Gastrocnemius medialis (tissue), 4 donors: ENCODE results near the gene PRICKLE3. TPM values are rescaled to one million over a fixed set of nuclear protein-coding genes. Genes with fewer than 3 reads are reported as not detected.

Source experiments
- ATAC-seq, 2 donors: fragments of 150-250 bp; one replicate each; pipeline ENCODE4 v1.9.1; 2016
- DNase-seq, 2 donors: peaks; one replicate each; pipeline ENCODE4 v3.0.0-alpha.2; 2019
- H3K27ac ChIP-seq, 4 donors: fragments of 200-600 bp; sonication (generic); 1 replicate in 1 of 4; 2 replicates in 3 of 4; pipeline ENCODE4 v1.5.1; 2016 to 2018; ENCODE audit warnings: mild to moderate bottlenecking in 2 of 4, moderate library complexity in 1 of 4
- H3K27me3 ChIP-seq, 3 donors: fragments of 200-600 bp; sonication (generic) in 2 of 3; 1 replicate in 1 of 3; 2 replicates in 2 of 3; pipeline versions ENCODE4 v1.5.1 to v1.6.0; 2016 to 2019; ENCODE audit warnings: mild to moderate bottlenecking in 1 of 3, moderate library complexity in 1 of 3
- H3K36me3 ChIP-seq, 2 donors: fragments of 200-600 bp; sonication (generic) in 1 of 2; one replicate each; pipeline ENCODE4 v1.5.1; 2017 to 2018
- H3K4me1 ChIP-seq, 2 donors: fragments of 200-600 bp; sonication (generic) in 1 of 2; one replicate each; pipeline ENCODE4 v1.5.1; 2016 to 2017; ENCODE audit warnings: mild to moderate bottlenecking in 2 of 2
- H3K4me3 ChIP-seq, 4 donors: fragments of 200-600 bp; sonication (generic) in 3 of 4; 1 replicate in 1 of 4; 2 replicates in 3 of 4; pipeline ENCODE4 v1.5.1; 2016 to 2019; ENCODE audit warnings: mild to moderate bottlenecking in 2 of 4
- H3K9me3 ChIP-seq, 3 donors: fragments of 200-600 bp; sonication (generic) in 2 of 3; 1 replicate in 1 of 3; 2 replicates in 2 of 3; pipeline ENCODE4 v1.5.1; 2016 to 2019
- POLR2A ChIP-seq, 2 donors: fragments of 450-650 bp; IDR thresholded peaks; one replicate each; pipeline ENCODE4 v1.6.1; 2017; ENCODE audit warnings: antibody characterized with exemption in 2 of 2, mild to moderate bottlenecking in 2 of 2, moderate library complexity in 2 of 2
- in situ Hi-C, 4 donors: fragments of 200-750 bp; cut with MboI; loops; one replicate each; pipeline versions ENCODE4 v1.15.0 to v1.8.0; 2017; ENCODE audit warnings: low sequenced_read_pairs in 4 of 4
- intact Hi-C: fragments of 100-400 bp; cut with DNase I; formaldehyde crosslinking; loops from one replicate; pipeline ENCODE4 v1.15.1; 2023; ENCODE audit warnings: low total_unique reads
- total RNA-seq, 4 donors: library from RNA; depleted of rRNA; stranded (reverse); fragments of >200 nt; gene quantifications; one replicate each; pipeline versions ENCODE4 v1.1.0 to v1.2.3, GENCODE V29; 2016
- TF ChIP-seq, protein P1 (sequence below), 5 experiments: fragments of 450-650 bp in 3 of 5; fragments of 200-600 bp in 2 of 5; sonication (generic) in 2 of 5; IDR thresholded peaks in 4 of 5; conservative IDR thresholded peaks in 1 of 5; 1 replicate in 4 of 5; 2 replicates in 1 of 5; pipeline ENCODE4 v1.5.1; 2016 to 2019; ENCODE audit warnings: antibody characterized with exemption in 5 of 5, mild to moderate bottlenecking in 3 of 5, moderate library complexity in 3 of 5

Gene PRICKLE3
- total RNA-seq, 4 donors from 2014 or later, result 9.1 to 33.1 (median 21.3) TPM

DNA sequence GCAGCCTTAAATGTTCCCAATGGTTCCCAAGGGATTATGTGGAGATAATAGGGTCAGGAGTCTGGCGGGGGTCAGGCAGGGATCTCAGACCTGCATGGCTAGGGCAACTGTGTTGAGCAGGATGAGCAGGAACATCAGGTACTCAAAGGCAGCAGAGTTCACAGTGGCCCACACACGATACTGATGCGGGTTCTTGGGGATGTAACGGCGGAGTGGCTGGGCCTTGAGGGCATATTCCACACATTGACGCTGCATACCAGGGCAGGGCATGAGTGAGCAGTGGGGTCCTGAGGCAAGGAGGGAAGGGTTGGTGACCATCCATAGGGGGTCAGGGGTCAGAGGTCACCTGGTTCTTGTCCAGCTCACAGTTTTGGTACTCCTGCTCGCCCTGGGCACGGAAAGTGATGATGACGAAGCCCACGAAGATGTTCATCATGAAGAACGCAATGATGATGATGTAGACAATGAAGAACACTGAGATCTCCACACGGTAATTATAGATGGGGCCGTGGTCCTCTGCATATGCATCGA, 28.9 kb upstream of the PRICKLE3 start:
- H3K27me3 ChIP-seq, result no peaks in the 10 kb centered on the region
- H3K4me1 ChIP-seq, result no peaks in the 10 kb centered on the region
- no peaks in the 10 kb centered on the region for H3K9me3 ChIP-seq
- H3K27ac ChIP-seq, result no peak overlapping the region
- no peak for ATAC-seq
- in situ Hi-C loops (no loop called here), intact Hi-C loops (no loop called here)
- DNase-seq, result no peak
- H3K4me3 ChIP-seq, result no peak overlapping the region
- TF ChIP-seq, protein P1, sequence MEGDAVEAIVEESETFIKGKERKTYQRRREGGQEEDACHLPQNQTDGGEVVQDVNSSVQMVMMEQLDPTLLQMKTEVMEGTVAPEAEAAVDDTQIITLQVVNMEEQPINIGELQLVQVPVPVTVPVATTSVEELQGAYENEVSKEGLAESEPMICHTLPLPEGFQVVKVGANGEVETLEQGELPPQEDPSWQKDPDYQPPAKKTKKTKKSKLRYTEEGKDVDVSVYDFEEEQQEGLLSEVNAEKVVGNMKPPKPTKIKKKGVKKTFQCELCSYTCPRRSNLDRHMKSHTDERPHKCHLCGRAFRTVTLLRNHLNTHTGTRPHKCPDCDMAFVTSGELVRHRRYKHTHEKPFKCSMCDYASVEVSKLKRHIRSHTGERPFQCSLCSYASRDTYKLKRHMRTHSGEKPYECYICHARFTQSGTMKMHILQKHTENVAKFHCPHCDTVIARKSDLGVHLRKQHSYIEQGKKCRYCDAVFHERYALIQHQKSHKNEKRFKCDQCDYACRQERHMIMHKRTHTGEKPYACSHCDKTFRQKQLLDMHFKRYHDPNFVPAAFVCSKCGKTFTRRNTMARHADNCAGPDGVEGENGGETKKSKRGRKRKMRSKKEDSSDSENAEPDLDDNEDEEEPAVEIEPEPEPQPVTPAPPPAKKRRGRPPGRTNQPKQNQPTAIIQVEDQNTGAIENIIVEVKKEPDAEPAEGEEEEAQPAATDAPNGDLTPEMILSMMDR (IDR thresholded peaks at IDR 0.05 in 4 of 5, conservative IDR thresholded peaks at IDR 0.05 in 1 of 5), result no peak
- TF ChIP-seq POLR2A (IDR thresholded peaks at IDR 0.05), result no peak
- no peaks in the 10 kb centered on the region for H3K36me3 ChIP-seq

DNA sequence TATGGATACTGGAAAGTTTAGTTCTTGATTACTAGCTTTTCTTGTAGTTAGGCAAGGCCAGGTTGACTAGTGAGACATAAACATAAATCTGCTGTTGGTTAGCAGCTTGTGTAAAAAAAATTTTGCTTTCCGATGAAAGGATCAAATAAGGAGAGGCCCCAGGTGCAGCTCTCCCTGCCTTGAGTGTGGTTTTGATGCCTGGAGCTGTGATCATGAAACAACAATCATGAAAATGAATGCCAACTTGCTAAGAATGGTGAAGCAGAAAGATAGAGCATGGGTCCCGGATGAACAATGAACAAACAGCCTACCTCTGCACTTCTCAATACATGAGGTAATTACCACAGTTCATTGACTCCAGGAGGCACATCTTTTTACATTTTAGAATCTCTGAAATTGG, 28.2 kb upstream of the PRICKLE3 start:
- in situ Hi-C loops, result no loop called here

DNA sequence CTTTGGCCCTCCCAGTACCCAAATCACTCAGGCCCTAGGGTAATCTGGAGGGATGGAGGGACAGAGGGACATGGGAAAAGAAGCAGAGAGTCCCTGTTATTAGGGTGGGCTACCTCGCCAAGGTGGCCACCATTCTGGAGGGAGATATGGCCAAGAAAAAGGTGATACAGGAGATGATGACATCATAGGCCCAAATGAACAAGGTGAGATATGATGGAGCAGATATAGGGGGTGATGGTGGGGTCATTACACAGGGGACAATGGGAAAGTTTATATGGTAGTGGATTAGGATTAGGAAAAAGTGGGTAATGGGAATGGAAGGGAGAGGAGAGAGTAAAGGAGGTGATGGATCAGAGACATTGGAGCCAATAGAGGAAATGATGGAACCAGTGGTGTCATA, 26.7 kb upstream of the PRICKLE3 start:
- intact Hi-C loops, result loop anchor here (2.0 kb wide), 1 partner anchor 64 kb away; no protein-coding TSS in a partner anchor
- Histone ChIP-seq H3K9me3 (no peaks in the 10 kb centered on the region), H3K27me3 (no peaks in the 10 kb centered on the region), H3K4me3 (no peak overlapping the region), H3K4me1 (no peaks in the 10 kb centered on the region), H3K36me3 (no peaks in the 10 kb centered on the region), H3K27ac (no peak overlapping the region)
- ATAC-seq (no peak), DNase-seq (no peak)
- in situ Hi-C loops, result no loop called here
- TF ChIP-seq, protein P1 (IDR thresholded peaks at IDR 0.05 in 4 of 5, conservative IDR thresholded peaks at IDR 0.05 in 1 of 5), result no peak
- no peak for TF ChIP-seq POLR2A (IDR thresholded peaks at IDR 0.05)

More for the DNA sequence above, 28.2 kb upstream of the PRICKLE3 start:
- DNase-seq (no peak), ATAC-seq (no peak)
- Histone ChIP-seq H3K4me3 (no peak overlapping the region), H3K4me1 (no peaks in the 10 kb centered on the region), H3K27me3 (no peaks in the 10 kb centered on the region), H3K9me3 (no peaks in the 10 kb centered on the region), H3K36me3 (no peaks in the 10 kb centered on the region), H3K27ac (no peak overlapping the region)
- TF ChIP-seq, protein P1 (IDR thresholded peaks at IDR 0.05 in 4 of 5, conservative IDR thresholded peaks at IDR 0.05 in 1 of 5), result no peak
- TF ChIP-seq POLR2A (IDR thresholded peaks at IDR 0.05), result no peak
- intact Hi-C loops, result no loop called here

DNA sequence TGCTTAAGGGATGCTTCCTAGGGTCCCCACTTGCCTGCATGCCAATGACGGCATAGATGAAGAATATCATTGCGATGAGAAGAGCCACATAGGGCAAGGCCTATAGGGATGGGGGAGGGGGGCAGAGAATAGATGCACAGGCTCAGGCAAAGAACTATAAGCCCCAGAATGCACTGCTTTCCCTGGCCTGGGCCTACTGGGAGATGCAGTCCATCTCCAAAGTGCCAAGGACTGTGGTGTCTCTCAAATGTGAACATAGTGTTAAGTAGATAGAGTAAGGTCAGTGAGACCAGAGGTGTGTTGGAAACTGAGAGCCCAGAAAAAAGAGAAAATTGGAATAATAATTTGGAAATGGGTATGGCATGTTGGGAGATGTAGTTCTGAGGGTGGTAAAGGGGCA, 26.0 kb upstream of the PRICKLE3 start:
- H3K27me3 ChIP-seq, result no peaks in the 10 kb centered on the region
- TF ChIP-seq POLR2A (IDR thresholded peaks at IDR 0.05), result no peak
- TF ChIP-seq, protein P1 (IDR thresholded peaks at IDR 0.05 in 4 of 5, conservative IDR thresholded peaks at IDR 0.05 in 1 of 5), result no peak
- DNase-seq, result no peak
- no peak overlapping the region for H3K4me3 ChIP-seq
- no peak for ATAC-seq
- no peaks in the 10 kb centered on the region for H3K36me3 ChIP-seq
- in situ Hi-C loops, result no loop called here
- no peaks in the 10 kb centered on the region for H3K4me1 ChIP-seq
- H3K27ac ChIP-seq, result no peak overlapping the region
- intact Hi-C loops, result loop anchor here (2.0 kb wide), 1 partner anchor 63 kb away; no protein-coding TSS in a partner anchor
- no peaks in the 10 kb centered on the region for H3K9me3 ChIP-seq

DNA sequence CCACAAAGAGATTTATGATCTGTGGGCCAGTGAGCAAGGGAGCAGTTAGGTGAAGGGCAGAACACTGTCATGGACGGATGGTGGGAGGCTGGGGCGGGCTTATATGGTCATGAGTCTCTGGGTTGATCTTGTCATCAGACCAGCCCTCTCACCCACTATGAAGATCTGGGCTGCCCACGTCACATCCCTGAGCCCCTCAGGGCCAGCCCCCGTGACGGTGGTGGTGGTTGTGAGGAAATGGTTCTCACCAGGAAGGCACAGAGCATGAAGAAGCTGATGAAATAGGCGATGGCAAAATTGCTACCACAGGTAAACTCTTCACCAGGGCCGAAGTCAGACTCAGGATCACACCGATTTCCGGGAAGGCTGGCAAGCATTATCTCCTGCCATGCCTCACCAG, 24.9 kb upstream of the PRICKLE3 start:
- H3K4me3 ChIP-seq, result no peak overlapping the region
- H3K27ac ChIP-seq, result no peak overlapping the region
- no peaks in the 10 kb centered on the region for H3K4me1 ChIP-seq
- no peaks in the 10 kb centered on the region for H3K36me3 ChIP-seq
- H3K9me3 ChIP-seq, result no peaks in the 10 kb centered on the region
- in situ Hi-C loops, result no loop called here
- TF ChIP-seq, protein P1 (IDR thresholded peaks at IDR 0.05 in 4 of 5, conservative IDR thresholded peaks at IDR 0.05 in 1 of 5), result no peak
- no peak for TF ChIP-seq POLR2A (IDR thresholded peaks at IDR 0.05)
- DNase-seq (no peak), ATAC-seq (no peak)
- no peaks in the 10 kb centered on the region for H3K27me3 ChIP-seq
- intact Hi-C loops, result no loop called here
